Measurements from ENCODE around the gene HDAC8. TPM values are rescaled to one million over a fixed set of nuclear protein-coding genes. Genes with fewer than 3 reads are reported as not detected.

The HDAC8 gene
- total RNA-seq, 1 experiment from 2014 or later: 26.7 TPM

GRCh38 chrX:72477376-72477775, 95.3 kb downstream of the HDAC8 start:
- POLR2A ChIA-PET: interaction anchor here (0.7 kb wide), 1 partner anchor 25 kb away, joined by 4 read pairs; no protein-coding TSS in a partner anchor
- BruUV-seq (replicated peaks): no TSS peak
- intact Hi-C loops (cut with micrococcal nuclease): no loop called here
- H3K4me1 Mint-ChIP-seq (ENCODE audit: insufficient read depth, unreplicated experiment): no peaks in the 10 kb centered on the region
- no peak overlapping the region for H3K4me3 Mint-ChIP-seq (ENCODE audit: unreplicated experiment)
- H3K36me3 Mint-ChIP-seq (ENCODE audit: insufficient read depth, unreplicated experiment): peaks cover 10% of the 10 kb centered on the region
- no peak overlapping the region for H3K27ac Mint-ChIP-seq (ENCODE audit: low read depth, unreplicated experiment)
- no peak for DNase-seq (ENCODE audit: unreplicated experiment)
- TF ChIP-seq, protein P1, sequence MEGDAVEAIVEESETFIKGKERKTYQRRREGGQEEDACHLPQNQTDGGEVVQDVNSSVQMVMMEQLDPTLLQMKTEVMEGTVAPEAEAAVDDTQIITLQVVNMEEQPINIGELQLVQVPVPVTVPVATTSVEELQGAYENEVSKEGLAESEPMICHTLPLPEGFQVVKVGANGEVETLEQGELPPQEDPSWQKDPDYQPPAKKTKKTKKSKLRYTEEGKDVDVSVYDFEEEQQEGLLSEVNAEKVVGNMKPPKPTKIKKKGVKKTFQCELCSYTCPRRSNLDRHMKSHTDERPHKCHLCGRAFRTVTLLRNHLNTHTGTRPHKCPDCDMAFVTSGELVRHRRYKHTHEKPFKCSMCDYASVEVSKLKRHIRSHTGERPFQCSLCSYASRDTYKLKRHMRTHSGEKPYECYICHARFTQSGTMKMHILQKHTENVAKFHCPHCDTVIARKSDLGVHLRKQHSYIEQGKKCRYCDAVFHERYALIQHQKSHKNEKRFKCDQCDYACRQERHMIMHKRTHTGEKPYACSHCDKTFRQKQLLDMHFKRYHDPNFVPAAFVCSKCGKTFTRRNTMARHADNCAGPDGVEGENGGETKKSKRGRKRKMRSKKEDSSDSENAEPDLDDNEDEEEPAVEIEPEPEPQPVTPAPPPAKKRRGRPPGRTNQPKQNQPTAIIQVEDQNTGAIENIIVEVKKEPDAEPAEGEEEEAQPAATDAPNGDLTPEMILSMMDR (IDR thresholded peaks at IDR 0.05; ENCODE audit: unreplicated experiment): no peak
- CTCF ChIA-PET: no interaction called here
- H3K27me3 Mint-ChIP-seq (ENCODE audit: insufficient read depth, unreplicated experiment): peaks cover 81% of the 10 kb centered on the region
- no peaks in the 10 kb centered on the region for H3K9me3 Mint-ChIP-seq (ENCODE audit: unreplicated experiment)

DNA sequence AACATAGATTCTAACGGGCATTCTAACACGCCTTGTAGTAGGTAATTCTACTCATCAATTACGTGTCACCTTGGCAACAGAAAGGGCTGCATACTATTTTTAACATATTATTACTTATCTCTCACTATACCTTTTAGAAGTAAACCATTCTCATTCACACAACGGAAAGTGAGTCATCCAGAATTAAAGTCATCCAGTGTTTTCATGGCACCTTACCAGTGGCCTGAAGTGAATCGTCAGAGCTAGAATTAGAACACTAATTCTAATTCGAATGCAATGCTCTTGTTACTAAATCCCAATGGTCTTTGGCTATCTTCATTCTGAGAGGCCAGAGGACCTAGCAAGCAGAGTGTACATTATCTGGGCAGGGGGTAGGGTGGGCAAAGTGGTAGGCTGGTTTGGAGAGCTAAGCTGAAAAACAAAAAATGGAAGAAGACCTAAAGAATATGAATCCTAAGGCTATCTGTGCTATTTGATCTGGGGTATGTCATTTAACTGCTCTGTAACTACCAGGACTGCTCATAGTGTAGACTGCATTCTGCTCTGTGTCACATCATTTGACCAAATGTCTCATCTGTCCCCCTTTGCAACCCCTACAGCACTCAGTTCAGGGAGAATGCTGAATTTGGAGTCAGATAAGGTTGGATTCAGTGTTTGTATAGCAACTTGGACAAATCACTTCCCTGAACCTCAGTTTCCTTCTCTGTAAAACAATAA, 96.5 kb downstream of the HDAC8 start:
- intact Hi-C loops (cut with micrococcal nuclease): no loop called here
- ChIA-PET CTCF (no interaction called here), POLR2A (no interaction called here)
- Mint-ChIP-seq H3K4me1 (ENCODE audit: insufficient read depth, unreplicated experiment) (no peaks in the 10 kb centered on the region), H3K36me3 (ENCODE audit: insufficient read depth, unreplicated experiment) (peaks cover 10% of the 10 kb centered on the region), H3K27me3 (ENCODE audit: insufficient read depth, unreplicated experiment) (peaks cover 77% of the 10 kb centered on the region), H3K27ac (ENCODE audit: low read depth, unreplicated experiment) (no peak overlapping the region), H3K4me3 (ENCODE audit: unreplicated experiment) (no peak overlapping the region), H3K9me3 (ENCODE audit: unreplicated experiment) (no peaks in the 10 kb centered on the region)
- peak; percentile 21 for DNase-seq (ENCODE audit: unreplicated experiment)
- BruUV-seq (replicated peaks): no TSS peak
- TF ChIP-seq, protein P1 (IDR thresholded peaks at IDR 0.05; ENCODE audit: unreplicated experiment): no peak

DNA sequence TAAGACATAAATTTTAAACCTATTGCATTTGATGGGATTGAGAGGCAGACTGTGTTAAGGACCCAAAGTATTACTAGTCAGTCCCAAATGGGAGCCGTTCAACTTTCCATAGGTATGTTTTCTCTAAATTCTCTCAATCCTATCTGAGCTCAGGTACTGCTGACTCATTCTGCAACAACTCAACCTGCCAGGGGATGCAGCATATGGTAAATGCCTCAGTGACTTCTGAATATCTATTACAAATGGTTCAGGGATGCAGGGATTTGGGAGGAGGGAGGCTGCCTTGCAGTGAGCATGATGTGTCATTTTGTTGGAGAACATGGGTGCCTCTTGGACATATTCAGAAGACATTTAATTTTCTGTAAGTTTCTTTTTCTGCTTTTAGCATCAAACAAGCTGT, 97.3 kb downstream of the HDAC8 start:
- CTCF ChIA-PET: no interaction called here
- TF ChIP-seq, protein P1 (IDR thresholded peaks at IDR 0.05; ENCODE audit: unreplicated experiment): no peak
- no TSS peak for BruUV-seq (replicated peaks)

DNA sequence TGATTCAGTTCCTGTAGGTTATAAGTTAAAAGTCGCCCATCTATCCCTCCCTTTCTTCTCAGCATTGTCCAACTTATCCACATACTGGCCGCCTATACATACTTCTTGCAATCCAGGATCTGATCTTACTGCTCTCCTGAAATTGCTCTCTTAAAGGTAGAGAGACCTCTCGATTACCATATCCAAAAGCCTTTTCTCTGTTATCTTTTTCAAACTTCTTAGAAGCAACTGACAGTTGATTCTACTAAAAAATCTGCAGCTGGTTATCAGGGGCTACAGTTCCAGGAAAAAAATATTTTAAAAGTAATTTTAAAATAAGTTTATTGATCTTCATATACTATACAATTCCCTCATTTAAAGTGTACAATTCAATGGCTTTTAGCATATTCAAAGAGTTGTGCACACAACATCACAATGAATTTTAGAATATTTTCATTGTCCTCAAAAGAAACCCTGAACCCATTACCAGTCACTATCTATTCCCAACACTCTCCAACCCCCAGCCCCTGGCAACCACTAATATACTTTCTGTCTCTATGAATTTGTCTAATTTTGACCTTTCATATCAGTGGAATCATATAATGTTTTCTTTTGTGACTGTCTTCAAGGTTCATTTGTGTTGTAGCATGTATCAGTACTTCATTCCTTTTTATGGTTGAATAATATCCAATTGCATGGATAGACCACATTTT, 102.0 kb downstream of the HDAC8 start:
- no peaks in the 10 kb centered on the region for H3K4me1 Mint-ChIP-seq (ENCODE audit: insufficient read depth, unreplicated experiment)
- BruUV-seq (replicated peaks): no TSS peak
- H3K9me3 Mint-ChIP-seq (ENCODE audit: unreplicated experiment): no peaks in the 10 kb centered on the region
- DNase-seq (ENCODE audit: unreplicated experiment): no peak
- peaks cover 87% of the 10 kb centered on the region for H3K27me3 Mint-ChIP-seq (ENCODE audit: insufficient read depth, unreplicated experiment)
- no peak overlapping the region for H3K4me3 Mint-ChIP-seq (ENCODE audit: unreplicated experiment)
- TF ChIP-seq, protein P1 (IDR thresholded peaks at IDR 0.05; ENCODE audit: unreplicated experiment): no peak
- H3K27ac Mint-ChIP-seq (ENCODE audit: low read depth, unreplicated experiment): no peak overlapping the region
- ChIA-PET POLR2A (no interaction called here), CTCF (no interaction called here)
- peaks cover 17% of the 10 kb centered on the region for H3K36me3 Mint-ChIP-seq (ENCODE audit: insufficient read depth, unreplicated experiment)
- intact Hi-C loops (cut with micrococcal nuclease): no loop called here

More for the DNA sequence above, 97.3 kb downstream of the HDAC8 start:
- H3K27ac Mint-ChIP-seq (ENCODE audit: low read depth, unreplicated experiment): no peak overlapping the region
- no peak for DNase-seq (ENCODE audit: unreplicated experiment)
- no peak overlapping the region for H3K4me3 Mint-ChIP-seq (ENCODE audit: unreplicated experiment)
- peaks cover 10% of the 10 kb centered on the region for H3K36me3 Mint-ChIP-seq (ENCODE audit: insufficient read depth, unreplicated experiment)
- peaks cover 77% of the 10 kb centered on the region for H3K27me3 Mint-ChIP-seq (ENCODE audit: insufficient read depth, unreplicated experiment)
- no peaks in the 10 kb centered on the region for H3K9me3 Mint-ChIP-seq (ENCODE audit: unreplicated experiment)
- intact Hi-C loops (cut with micrococcal nuclease): no loop called here
- POLR2A ChIA-PET: no interaction called here
- no peaks in the 10 kb centered on the region for H3K4me1 Mint-ChIP-seq (ENCODE audit: insufficient read depth, unreplicated experiment)
